Calu3 (cell line): ENCODE measurements around the gene SPO11. TPM values are rescaled to one million over a fixed set of nuclear protein-coding genes. Genes with fewer than 3 reads are reported as not detected.

Source experiments
- BruUV-seq: library from RNA; stranded (reverse); fragments of 400-500 nt; replicated peaks from 2 replicates; lab custom pipeline; 2021; lab: Mats Ljungman, UMichigan
- CTCF ChIA-PET: fragments of 300-600 bp; sonication (Branson Sonifier 250); formaldehyde crosslinking; loops from one replicate; lab custom pipeline; 2022; ENCODE audit warnings: antibody characterized with exemption; lab: Charles Lee
- DNase-seq: peaks from one replicate; pipeline ENCODE4 v3.0.0; 2022
- H3K27ac Mint-ChIP-seq: one replicate; pipeline ENCODE4 v1.8.0; 2022; ENCODE audit warnings: mixed read lengths; ENCODE audit not compliant: unreplicated experiment
- H3K27me3 Mint-ChIP-seq: one replicate; pipeline ENCODE4 v1.8.0; 2022; ENCODE audit warnings: mixed read lengths; ENCODE audit not compliant: unreplicated experiment
- H3K36me3 Mint-ChIP-seq: one replicate; pipeline ENCODE4 v1.8.0; 2022; ENCODE audit warnings: mild to moderate bottlenecking, moderate library complexity, mixed read lengths; ENCODE audit not compliant: insufficient read depth, unreplicated experiment
- H3K4me1 Mint-ChIP-seq: one replicate; pipeline ENCODE4 v1.8.0; 2022; ENCODE audit warnings: mild to moderate bottlenecking, low read depth, mixed read lengths; ENCODE audit not compliant: unreplicated experiment
- H3K4me3 Mint-ChIP-seq: one replicate; pipeline ENCODE4 v1.8.0; 2022; ENCODE audit warnings: mild to moderate bottlenecking, low read depth, moderate library complexity, mixed read lengths; ENCODE audit not compliant: unreplicated experiment
- H3K9me3 Mint-ChIP-seq: one replicate; pipeline ENCODE4 v1.8.0; 2022; ENCODE audit warnings: low read depth, mixed read lengths; ENCODE audit not compliant: unreplicated experiment
- CTCF ChIP-seq: fragments of 200-600 bp; IDR thresholded peaks from one replicate; pipeline ENCODE4 v1.8.0; 2022; ENCODE audit warnings: antibody characterized with exemption; ENCODE audit not compliant: unreplicated experiment
- intact Hi-C: fragments of 100-400 bp; cut with micrococcal nuclease; formaldehyde crosslinking; loops from one replicate; pipeline ENCODE4 v1.10.0; 2022; ENCODE audit not compliant: unreplicated experiment
- total RNA-seq: library from RNA; stranded (reverse); gene quantifications from 2 replicates; pipeline ENCODE4 v1.2.3, GENCODE V29; 2022

Gene SPO11
- total RNA-seq, 1 experiment from 2014 or later: not detected

- intact Hi-C loops: no loop called here
- BruUV-seq: no TSS peak
- CTCF ChIA-PET: interaction anchor here (0.6 kb wide), 1 partner anchor 200 kb away, joined by 3 read pairs; no protein-coding TSS in a partner anchor
- Mint-ChIP-seq H3K27me3 (peaks cover 99% of the 10 kb centered on the region), H3K4me3 (no peak overlapping the region), H3K9me3 (no peaks in the 10 kb centered on the region), H3K36me3 (no peaks in the 10 kb centered on the region), H3K27ac (no peak overlapping the region), H3K4me1 (no peaks in the 10 kb centered on the region)
- DNase-seq: no peak
- no peak for TF ChIP-seq CTCF
These were observed 40.0 kb upstream of the SPO11 start for GRCh38 chr20:57289391-57290177.

- no peak overlapping the region for H3K27ac Mint-ChIP-seq
These were observed 39.5 kb upstream of the SPO11 start for GRCh38 chr20:57290178-57290484.

GRCh38 chr20:57291003-57291402 lies 38.6 kb upstream of the SPO11 start:
- peak; percentile 56 for TF ChIP-seq CTCF
- Mint-ChIP-seq H3K36me3 (no peaks in the 10 kb centered on the region), H3K4me1 (no peaks in the 10 kb centered on the region), H3K4me3 (no peak overlapping the region), H3K27ac (no peak overlapping the region), H3K9me3 (no peaks in the 10 kb centered on the region), H3K27me3 (peaks cover 100% of the 10 kb centered on the region)
- CTCF ChIA-PET: no interaction called here
- intact Hi-C loops: no loop called here
- no TSS peak for BruUV-seq
- peak; percentile 49 for DNase-seq

More at GRCh38 chr20:57290178-57290484, 39.5 kb upstream of the SPO11 start:
- H3K4me3 Mint-ChIP-seq: no peak overlapping the region
- no peak for TF ChIP-seq CTCF
- H3K27me3 Mint-ChIP-seq: peaks cover 99% of the 10 kb centered on the region
- no peaks in the 10 kb centered on the region for H3K9me3 Mint-ChIP-seq
- CTCF ChIA-PET: interaction anchor here (0.6 kb wide), 1 partner anchor 200 kb away, joined by 3 read pairs; no protein-coding TSS in a partner anchor
- DNase-seq: no peak
- H3K4me1 Mint-ChIP-seq: no peaks in the 10 kb centered on the region
- intact Hi-C loops: no loop called here
- no TSS peak for BruUV-seq
- no peaks in the 10 kb centered on the region for H3K36me3 Mint-ChIP-seq

GRCh38 chr20:57291694-57292093 lies 37.9 kb upstream of the SPO11 start:
- no peak overlapping the region for H3K27ac Mint-ChIP-seq
- BruUV-seq: no TSS peak
- no peaks in the 10 kb centered on the region for H3K4me1 Mint-ChIP-seq
- CTCF ChIA-PET: no interaction called here
- no peak for TF ChIP-seq CTCF
- H3K27me3 Mint-ChIP-seq: peaks cover 94% of the 10 kb centered on the region
- no peak overlapping the region for H3K4me3 Mint-ChIP-seq
- H3K36me3 Mint-ChIP-seq: no peaks in the 10 kb centered on the region
- intact Hi-C loops: no loop called here
- no peak for DNase-seq
- no peaks in the 10 kb centered on the region for H3K9me3 Mint-ChIP-seq
